ENCODE data around the gene MOV10L1.
"Not testable (repeated sequence)": the region's sequence is repeated elsewhere in the genome, so short reads cannot be mapped to it uniquely, and the experiment has no call there.

Gene MOV10L1

DNA sequence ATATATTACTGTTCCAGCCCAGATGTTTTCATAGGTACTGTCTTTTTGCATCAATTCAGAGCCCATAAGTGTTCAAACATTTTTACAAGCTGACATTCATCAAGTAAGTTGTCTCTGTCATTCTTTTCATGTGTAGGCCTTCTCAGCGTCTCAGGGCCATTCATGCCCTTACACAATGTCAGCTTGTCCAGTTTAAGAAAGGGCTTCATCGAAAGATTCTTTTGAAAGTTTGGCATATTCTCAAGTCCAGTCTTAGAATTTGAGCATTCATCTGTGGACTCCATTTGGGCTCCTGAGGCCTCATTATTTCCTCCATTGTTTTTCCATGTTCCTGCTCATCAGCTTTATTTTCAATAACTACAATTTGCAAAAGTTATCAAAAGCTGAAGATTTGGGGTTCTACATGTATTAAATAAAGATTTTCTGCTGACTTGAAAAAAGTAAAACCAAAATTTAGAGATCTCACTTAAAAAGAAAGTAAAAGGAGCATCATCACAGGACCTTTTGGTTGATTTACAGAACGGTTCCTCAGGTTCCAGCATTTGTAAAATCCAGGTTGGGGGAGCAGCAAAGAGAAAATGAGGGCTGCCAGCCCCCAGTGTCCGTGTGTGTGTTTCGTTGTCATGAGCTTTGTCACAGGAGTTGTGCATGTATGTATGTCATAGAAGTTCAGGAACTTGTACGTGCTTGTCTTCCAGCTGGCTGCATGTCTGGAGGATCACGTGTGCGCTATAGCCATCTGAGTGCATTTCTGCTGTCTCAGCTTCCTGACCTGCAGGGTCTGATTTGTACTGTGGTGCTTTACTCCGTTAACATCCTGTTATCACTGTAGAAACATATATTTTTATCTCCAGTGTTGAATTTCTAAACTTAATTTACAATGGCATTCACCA is 15.6 kb downstream of the MOV10L1 start:
- no peak for DNase-seq (ENCODE audit: low spot score)

- no peak for DNase-seq (ENCODE audit: low spot score)
These were observed 17.7 kb downstream of the MOV10L1 start for GRCh38 chr22:50107529-50107928.

- DNase-seq (ENCODE audit: low spot score): no peak
These were observed 21.2 kb downstream of the MOV10L1 start for GRCh38 chr22:50111056-50111455.

DNA sequence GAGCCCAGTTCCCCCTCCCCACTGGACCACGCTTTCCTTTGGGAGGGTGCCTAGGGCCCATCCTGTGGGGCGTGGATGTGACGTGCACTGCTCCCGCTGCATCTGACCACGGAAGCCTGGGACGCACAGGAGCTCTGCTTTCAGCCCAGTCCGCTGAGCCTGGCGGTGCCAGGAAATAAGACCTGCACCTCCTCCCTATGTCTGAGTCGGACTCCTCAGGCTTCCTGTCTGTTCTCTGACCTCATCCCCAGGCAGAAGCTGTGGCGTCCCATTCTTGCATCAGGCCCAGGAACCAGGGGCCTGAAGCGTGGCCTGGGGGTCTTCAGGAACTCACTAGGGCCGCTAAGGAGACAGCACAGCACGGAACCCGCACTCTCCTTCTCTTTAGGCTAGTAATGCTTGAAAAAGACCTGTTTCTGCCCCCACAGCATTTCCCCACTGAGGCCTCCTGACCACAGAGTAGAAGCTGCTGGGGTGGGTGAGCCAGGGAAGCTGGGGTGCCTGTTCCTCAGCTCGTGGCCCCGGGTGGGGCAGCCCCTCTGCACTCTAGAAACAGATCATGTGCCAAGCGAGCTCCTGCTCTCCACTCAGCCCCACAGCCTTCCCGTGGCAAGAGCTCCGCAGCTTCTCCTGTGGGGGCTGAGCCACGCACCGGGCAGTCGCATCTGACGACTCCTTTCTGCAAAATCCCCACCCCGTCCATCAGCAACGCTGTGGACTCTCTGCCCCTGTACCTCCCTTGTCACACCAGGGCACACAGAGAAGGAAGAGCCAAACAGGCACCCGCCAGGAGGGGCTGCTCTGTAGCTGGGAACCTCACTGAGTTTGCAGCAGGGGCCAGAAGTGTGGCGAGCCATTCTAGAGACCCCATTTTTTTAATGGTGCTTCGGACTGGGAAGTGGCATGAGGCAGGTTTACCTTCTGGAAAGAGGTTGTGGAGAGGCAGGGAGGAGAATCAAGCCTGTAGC is 22.6 kb downstream of the MOV10L1 start:
- DNase-seq (ENCODE audit: low spot score): no peak

DNA sequence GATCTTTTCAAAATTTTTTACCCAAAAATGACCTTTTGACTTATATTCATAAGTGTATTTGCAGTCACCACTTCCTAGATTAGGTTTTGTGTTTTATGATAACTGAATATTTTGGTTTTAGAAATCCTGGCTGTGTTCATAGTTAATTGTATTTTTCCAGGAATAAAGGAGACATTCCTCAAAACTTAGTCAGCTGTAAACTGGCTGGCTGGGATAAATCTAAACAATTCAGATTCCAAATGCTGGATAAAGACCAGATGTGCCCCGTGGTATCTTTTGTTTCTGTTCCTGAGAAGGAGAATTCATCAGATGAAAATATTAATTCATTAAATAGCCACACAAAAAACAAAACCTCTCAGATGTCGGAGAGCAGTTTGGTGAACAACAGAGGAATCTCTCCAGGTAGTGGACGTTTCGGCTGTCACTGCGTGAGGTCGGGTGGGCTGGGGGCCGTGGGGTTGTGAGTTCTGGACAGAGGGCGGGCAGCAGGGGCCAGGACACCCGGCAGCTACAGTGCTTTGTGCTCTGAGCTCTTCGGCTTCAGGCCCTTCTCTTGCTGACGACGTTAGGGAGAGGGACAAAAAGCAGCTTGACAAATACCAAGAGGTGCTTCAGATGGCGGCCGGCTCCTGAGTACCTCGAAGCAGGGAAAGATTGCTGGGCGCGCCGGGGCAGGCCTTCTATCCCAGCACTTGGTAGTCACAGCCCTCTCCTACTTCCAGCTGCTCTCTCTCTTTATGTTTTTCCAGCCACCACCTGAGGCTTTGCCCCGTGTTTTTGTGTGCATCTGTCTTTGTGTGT is 24.6 kb downstream of the MOV10L1 start:
- no peak for DNase-seq (ENCODE audit: low spot score)

GRCh38 chr22:50115693-50116092 is 25.9 kb downstream of the MOV10L1 start:
- DNase-seq (ENCODE audit: low spot score): no peak

DNA sequence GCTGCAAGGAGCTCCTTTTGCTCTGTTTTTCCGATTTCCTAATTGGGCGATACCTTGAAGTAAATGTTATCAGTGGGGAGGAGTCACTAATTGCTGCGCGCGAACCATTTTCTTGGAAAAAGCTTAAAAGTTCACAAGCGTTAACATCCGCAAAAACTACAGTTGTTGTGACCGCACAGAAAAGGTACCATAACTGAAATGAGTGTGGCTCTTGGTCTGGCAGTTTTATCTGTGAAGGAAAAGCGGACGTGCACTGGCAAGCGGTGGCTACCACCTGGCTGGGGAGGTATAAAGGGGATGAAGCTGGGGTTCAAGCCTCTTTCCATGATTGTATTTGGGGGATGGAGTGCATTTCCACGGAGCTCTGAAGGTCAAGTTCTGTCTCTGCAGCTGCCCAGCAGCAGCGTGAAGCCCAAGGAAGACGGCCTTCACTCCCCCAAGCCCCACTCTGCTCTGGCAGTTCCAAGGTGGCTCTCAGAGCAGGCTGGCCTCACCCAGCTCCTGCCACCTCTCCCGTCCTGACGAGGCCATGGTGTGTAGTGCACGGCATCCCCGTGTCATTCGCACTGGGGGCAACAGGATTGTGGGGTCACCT is 27.5 kb downstream of the MOV10L1 start:
- DNase-seq (ENCODE audit: low spot score): no peak

DNA sequence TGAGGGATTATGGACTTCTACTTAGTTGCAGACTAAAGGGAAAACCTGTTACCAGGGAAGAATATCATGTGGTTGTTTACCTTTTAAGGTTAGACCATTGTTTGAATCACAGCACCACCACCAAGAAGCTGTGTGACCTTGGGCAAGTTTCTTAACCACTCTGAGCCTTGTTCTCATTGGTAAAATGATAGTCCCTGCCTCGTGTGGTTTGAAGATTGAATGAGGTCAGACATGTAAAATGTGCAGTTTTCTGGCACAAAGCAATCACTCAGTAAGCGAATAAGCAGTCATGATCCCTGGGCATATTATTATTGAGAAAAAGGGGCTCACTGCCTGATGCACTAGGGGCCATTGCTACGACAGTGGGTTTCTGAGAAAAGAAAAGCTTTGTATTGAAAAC is 28.3 kb downstream of the MOV10L1 start:
- DNase-seq (ENCODE audit: low spot score): no peak

DNA sequence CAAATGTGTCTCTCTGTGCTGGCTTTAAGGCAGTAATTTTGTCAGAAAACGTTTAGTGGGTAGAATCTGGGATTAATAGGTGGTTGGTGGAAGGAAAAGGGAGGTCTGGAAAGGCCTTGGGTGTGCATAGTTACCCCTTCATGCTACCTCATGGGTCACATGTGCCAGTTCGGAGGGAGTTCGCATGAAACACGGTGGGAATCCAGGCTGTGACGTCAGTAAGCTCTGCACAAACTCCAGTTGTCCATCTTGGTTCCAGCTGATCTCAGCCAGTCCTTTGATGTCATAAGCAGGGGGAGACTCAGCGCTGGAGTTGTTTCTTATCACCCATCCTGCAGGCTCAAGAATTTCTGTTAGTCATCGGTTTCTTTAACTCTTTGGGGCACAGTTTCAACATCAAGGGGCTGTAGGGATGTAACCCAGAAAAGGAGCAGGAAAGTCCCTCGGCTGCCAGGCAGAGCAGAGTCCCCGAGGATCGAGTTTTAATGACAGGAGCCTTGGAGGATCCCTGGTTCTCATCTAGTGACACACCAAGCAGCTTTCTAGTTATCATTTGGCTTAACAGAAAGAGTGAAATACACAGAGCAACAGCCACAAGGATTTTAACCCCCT is 28.9 kb downstream of the MOV10L1 start:
- DNase-seq (ENCODE audit: low spot score): no peak

DNA sequence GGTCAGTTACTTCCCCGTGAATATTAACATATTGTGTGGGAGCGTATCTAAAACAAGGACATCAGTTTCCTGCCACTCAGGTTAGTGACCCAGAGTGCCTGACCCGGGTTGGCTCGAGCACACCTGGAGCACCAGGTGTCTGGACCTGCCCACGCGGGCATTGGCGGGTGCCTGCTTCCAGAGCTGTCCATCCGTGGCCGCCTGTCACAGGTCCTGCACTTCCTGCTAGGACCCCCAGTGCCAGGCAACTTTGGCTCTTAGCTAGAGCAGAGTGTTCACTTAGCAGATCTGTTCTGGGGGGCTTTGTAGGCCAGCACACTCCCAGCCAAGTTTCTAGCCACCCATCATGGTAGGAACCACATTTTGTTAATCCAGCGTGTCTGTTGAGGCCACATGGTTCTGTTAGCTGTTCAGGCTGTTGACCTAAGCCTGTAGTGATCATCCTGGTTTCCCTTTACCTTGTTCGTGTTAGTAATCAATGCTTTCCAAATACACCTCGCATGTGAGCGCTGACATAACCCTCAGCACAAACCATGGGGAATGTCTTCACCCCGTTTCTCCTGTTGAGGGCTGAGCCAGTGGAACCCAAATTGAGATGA is 29.5 kb downstream of the MOV10L1 start:
- DNase-seq (ENCODE audit: low spot score): no peak

DNA sequence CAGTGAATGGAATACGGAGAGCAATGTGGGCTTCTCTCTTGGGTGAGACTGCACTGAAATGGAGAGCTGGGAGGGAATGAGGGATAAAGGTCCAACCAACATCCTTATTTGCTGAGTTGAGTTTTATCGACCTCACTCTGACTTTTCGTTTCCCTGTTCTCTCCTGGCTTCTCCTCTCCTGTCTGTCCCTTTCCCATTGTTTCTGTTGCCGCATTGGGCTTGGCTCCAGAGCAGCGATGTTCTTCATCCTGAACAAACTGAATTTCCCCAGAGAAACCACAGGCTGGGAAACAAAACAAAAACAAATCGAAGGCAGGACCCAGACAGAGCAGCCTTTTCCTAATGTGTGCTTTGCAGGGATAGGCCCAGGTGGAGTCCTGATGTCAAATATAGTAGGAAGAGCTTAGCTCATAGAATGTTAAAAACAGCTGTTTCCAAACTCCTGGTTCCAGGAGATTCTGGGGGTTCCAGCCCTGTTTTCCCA is 30.0 kb downstream of the MOV10L1 start:
- no peak for DNase-seq (ENCODE audit: low spot score)

DNA sequence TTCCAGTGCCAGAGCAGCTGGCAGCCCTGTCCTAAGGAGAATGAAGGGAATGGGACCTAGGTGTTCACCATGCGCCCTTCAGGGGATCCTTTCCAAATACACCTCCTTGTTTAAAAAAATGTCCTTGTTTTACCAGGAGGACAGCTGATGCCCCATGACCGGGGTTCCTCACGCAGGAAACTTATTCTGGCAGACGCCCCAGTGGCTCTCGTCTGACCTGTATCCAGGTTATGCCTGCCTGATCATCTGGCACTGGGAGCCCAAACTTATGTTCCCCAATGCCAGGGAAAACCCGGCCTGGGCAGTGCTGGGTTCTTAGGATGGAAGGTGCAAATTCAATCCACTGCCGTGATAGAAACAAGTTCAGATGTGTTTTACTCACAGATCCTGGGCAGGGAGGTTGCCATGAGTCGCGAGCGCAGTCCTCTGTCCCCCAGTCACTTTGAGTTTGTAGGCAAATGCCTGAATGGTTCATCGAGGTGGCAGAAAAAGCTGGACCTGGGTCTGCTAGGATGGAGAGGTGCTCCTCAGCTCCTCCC is 31.5 kb downstream of the MOV10L1 start:
- no peak for DNase-seq (ENCODE audit: low spot score)

- DNase-seq (ENCODE audit: low spot score): no peak
These were observed 33.3 kb downstream of the MOV10L1 start for GRCh38 chr22:50123119-50123518.

- DNase-seq (ENCODE audit: low spot score): no peak
These were observed 35.2 kb downstream of the MOV10L1 start for GRCh38 chr22:50125029-50125428.

DNA sequence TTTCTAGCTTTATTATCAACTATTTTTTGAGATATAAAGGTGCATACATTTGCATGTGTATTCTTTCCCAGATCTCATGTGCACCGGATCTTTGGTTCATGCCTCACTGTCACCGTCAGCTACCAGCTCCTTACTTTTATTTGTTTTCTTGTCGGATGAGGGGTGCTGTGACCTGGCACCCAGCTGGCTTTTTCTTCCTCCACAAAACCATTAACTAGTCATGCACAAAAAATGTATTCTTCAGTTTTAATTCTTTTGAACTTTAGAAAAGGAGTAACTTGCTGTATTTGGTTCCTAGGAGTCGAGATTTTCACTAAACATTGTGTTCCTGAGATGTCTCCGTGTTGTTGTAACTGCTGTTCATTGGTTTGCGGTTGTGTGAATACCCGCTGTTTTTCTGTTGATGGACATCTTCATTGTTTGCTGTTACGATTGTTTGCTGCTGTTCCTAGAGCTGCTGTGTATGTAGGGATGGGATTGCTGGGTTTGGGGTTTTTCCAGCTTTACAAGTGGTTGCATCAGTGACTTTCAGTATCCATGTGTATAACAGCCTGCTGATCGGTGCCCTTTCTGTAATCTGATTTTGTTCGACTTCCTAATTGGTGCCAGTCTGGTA is 39.4 kb downstream of the MOV10L1 start:
- DNase-seq (ENCODE audit: low spot score): no peak

DNA sequence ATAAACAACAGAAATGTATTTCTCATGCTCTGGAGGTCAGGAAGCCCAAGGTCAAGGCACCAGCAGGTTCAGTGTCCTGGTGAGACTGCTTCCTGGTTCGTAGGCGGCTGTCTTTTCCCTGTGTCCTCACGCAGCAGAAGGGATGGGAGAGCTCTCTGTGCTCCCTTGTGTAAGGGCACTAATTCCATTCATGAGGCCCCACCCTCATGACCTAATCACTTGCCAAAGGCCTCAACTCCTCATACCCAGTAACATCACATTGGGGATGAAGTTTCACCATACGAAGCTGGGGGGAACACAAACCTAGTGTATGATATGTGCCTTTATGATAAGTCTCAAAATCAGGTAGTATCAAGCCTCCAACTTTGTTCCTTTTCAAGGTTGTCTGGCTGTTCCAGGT is 42.1 kb downstream of the MOV10L1 start:
- DNase-seq (ENCODE audit: low spot score): no peak

- DNase-seq (ENCODE audit: low spot score): no peak
These were observed 44.7 kb downstream of the MOV10L1 start for GRCh38 chr22:50134481-50134880.

DNA sequence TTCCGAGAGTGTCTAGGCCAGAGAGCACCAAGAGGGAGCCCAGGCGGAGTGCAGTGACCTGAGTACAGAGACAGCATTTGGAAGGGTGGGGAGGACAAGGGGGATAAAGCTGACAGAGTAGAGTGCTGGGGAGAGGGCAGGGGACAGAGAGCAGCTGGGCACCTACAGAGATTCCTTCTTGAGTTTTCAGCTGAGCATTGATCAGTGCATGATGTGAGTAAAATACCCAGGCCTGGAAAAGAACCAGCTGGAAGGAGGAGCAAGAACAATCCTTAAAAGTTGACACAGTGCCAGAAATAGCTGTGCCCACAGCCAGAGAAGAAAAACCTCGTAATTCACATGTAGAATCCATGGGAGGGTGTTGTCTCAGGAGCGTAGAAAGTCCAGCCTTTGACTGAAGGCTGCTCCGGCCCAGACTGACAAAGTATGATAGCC is 46.8 kb downstream of the MOV10L1 start:
- no peak for DNase-seq (ENCODE audit: low spot score)

GRCh38 chr22:50137277-50137676 is 47.5 kb downstream of the MOV10L1 start:
- not testable (repeated sequence) for DNase-seq (ENCODE audit: low spot score)

DNA sequence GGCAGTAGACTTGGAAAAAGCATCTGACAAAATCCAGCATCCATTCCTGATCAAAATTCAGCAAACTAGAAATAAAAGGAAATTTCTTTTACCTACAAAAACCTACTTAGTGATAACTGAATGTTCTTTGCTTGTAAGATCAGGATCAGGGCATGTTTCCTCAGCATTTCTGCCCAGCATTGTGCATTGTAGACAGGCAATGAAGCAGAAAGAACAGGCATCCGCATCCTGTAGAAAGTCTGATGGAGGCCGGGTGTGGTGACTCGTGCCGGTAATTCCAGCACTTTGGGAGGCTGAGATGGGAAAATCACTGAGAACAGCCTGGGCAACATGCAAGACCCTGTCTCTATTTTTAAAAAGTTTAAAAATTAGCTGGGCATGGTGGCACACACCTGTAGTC is 48.2 kb downstream of the MOV10L1 start:
- DNase-seq (ENCODE audit: low spot score): no peak

Measured in D341Med (cell line).